NCI-H82 (cell line): Measurements from ENCODE around the gene POM121L2.
"Not testable (repeated sequence)": the region's sequence is repeated elsewhere in the genome, so short reads cannot be mapped to it uniquely, and the experiment has no call there.

Experiments
- DNase-seq: peaks from one replicate; lab custom pipeline; 2025; lab: John Stamatoyannopoulos, UW

POM121L2 gene

DNA sequence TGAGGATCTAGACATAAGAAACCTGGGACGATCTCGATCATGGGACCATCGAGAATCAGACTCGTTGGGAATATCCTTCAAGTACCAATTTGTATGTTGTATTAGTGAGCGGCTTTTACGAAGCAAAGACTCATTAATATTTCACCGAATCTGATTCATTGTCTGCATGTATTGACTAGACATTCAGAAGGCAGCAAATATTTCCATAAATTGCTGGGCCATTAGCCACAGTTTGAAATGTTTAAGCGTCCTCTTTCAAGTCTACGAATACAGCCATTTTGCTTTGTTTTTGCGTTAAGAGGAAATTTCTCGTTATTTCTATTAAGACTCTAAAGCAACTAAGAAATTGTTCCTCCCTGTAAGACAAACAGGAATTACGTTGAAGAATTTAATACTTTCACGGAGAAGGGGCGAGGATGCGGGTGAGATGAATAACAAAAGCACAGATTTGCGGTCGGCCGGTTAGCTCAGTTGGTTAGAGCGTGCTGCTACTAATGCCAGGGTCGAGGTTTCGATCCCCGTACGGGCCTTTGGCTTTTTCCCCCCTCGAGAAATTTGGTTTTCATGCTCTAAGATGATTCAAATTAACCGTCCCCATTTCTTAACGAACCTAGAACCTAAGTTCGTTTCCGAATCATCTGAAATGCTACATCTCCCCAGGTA is 18.5 kb downstream of the POM121L2 start:
- peak; percentile 54 for DNase-seq

DNA sequence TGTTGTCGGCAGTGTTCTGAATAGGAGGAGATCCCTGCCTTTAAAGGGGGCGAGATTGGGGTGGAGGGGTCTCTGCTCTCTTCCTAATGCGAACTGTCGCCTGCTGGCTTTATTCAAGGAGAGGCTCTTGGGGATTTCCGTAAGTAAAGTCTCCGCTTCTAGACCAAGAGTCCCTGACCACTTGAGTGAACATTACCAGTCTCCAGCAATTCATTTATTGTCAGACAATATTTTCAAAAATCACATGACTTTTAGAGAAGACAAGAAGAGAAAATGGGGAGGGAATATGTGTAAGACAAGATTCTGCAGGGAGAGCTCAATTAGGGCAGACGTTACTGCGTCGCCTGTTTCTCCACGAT is 21.2 kb downstream of the POM121L2 start:
- DNase-seq = no peak

DNA sequence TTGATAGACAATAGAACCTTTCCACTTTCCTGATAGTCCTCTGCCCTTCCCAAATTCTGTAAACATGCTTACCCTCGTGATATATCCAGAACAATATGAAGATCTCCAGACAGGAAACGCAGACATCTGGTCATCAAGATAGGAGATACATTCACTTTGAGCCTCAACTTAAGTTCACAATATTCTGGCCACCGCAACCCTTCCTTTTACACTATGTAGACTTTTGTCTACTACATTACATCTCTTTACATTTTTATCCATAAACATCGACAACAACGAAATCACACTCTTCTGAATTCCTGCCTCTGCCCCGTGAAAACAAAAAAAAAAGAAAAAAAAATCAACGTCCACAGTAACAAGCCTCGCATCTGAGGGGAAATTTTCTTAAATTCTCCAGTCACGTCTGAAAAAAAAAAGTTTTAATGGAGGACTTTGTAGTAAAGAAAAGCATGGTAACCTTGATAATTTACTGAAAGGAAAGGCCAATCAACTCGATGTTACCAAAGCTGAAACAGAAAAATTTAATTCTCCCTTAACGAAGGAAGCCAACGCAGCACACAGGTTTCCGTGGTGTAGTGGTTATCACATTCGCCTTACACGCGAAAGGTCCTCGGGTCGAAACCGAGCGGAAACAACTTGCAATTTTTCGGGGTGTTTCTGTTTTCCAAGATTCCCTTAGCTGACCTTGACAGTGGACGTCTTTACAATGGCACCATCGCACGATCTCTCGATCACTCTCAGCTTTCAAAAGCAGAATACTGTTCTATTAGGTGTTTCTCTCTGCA is 21.8 kb downstream of the POM121L2 start:
- peak; percentile 26 for DNase-seq

DNA sequence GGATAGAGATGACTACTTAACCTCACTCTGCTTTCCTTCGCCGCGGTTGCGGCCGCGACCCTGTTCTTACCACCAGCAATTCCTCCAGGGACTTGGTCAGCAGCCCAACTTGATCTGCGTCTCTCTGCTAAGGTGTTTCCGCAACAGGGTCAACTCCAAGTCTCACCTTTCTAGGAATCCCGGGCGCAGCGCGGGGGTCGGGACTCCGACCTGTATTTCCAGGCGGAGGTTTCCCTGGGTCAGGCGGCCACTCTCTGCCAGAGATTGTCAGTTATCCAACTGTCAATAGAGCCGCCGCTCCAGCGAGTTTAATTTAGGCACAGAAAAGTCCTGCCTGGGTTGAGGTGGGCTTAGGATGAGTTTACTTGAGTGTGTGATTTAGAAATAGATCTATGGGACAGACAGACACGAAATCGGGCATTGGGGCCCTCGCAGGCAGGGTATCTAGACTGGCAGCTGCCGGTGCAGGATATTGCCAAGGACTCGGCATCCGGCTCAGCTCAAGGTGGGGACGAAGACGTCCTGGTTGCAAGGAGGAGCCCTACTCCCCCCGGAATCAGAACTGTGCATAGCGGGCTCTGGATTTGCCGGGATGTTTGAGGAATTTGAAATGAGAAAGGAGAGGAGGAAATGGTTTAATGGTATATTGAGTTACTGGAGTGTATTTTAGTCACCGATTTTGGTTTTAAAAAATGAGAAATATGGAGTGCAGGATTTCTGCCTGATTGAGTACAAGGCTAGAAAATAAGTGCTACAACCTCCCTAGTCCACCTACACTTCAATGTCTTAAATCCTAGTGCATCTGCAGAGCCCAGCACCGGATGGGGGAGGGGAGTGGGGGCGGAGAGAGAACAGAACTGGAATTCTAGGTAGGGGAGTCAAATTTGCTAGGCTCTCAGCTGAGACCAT is 23.7 kb downstream of the POM121L2 start:
- no peak for DNase-seq

DNA sequence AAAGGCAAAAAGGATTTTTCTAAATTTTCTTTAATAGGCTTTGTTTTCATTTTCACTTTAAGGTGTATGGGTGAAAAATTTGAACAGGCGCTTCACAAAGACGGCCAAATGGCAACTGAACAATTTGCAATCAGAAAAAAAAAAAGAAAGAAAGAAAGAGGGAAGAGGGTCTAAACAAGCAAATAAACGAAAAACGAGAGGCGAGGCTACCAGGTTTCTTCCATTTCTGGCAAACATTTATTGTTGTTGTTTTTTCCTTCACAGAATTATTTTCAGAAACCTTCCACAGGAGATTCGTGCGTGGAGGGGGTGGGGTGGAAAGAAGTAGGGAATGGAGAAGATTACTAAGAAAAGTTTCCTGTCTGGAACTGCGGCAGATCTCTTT is 24.3 kb downstream of the POM121L2 start:
- DNase-seq = no peak

DNA sequence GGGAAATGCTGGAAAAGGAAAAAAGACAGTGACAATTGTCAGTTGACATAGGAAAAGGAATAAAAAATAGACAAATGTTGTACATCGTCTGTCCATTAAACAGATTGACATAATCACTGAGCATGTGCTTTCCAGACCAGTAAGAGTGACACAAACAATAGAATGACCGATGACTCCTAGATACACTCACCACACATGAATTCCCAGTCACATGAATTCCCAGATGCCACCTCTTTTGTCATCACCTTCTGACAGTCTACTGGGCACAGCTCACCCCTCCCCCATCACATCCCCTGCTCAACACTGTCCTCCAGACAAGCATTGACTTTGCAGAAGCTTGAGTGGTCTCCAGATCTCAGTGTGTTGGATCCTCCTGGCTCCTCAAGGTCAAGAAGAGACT is 25.9 kb downstream of the POM121L2 start:
- no peak for DNase-seq

DNA sequence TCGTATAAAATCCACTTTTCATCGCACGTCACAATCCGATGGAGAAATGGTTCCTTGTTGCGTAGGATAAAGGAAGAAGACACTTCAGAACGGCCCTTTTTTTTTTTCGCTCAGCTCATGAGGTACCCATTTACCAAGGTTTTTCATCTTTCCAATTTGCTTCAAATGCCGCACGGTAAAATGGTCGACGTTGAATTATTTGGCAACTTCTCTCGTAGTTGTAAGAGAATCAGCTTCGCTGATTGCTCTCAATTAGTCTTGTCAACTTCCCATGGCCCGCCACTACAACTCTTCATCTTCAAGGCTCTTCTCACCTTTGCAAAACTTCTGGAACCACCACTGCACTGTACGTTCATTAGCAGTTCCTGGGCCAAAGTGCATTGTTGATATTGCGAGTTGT is 28.8 kb downstream of the POM121L2 start:
- DNase-seq = no peak

DNA sequence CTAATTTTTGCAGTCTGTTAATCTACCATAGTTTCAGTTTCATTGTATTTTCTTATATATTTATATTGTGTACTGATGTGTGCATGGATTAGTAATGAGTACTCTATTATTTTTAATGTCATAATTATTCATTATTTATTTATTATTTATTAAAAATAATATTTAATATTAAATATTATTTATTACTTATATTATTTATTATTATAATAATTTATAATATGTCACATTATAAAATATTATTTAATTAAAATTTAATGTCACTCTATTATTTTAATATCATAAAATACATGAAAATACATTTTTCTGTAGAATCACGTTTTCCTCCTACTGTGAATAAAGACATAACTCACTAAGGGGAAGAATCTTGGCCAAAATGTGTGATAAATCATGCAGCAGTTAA is 30.5 kb downstream of the POM121L2 start:
- no peak for DNase-seq

DNA sequence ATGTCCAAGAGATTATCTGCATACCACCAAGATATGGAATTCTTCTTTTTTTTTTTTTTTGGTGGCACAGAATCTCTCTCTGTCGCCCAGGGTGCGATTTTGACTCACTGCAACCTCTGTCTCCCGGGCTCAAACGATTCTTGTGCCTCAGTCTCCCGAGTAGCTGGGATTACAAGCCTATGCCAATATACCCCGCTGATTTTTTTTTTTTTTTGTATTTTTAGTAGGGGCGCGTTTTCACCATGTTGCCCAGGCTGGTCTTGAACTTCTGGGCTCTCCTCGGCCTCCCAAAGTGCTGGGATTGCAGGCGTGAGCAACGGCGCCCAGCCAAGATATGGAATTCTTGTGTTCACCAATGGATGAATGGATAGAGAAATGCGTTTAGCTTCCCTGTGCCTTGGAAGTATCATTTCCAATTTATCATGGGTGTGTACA is 31.0 kb downstream of the POM121L2 start:
- DNase-seq = no peak

DNA sequence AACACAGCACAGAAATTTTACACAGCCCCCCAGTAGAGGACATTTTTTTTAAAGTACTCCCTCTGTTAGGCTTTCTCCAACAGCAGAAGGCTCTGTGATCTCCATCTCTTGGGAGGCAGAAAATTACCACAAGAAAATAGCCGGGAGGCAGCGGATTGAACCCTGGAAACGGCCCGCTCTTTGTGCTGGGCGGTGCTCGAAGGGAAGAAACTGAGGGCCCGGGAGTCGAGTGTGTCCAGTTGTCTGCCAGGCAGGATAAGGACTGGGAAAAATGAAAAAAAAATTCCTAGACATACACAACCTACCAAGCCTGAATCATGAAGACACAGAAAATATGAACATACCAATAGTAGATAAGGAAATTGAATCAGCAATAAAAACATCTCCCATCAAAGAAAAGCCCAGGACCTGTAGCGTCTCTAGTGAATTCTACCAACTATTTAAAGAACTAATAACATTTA is 31.5 kb downstream of the POM121L2 start:
- DNase-seq = no peak

DNA sequence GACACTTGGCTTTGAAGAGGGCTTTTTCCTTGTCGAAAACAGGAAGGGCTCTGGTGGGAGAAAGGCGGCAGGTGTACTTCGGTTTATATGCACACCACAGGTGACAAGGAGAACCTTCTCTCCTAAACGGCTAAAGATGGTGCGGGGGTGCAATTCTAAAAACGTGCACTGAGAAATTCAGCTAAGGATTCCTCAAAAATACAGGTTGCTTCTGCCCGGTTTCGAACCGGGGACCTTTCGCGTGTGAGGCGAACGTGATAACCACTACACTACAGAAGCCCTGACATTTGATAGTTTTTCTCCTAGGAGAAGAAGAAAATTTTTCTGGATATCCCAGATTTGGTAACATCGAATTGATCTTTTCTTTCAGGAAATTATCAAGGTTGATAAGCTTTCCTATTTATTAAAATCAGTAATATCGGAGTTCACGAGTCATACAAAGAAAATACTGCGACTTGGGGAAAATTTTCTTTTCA is 32.0 kb downstream of the POM121L2 start:
- DNase-seq = peak; percentile 63

DNA sequence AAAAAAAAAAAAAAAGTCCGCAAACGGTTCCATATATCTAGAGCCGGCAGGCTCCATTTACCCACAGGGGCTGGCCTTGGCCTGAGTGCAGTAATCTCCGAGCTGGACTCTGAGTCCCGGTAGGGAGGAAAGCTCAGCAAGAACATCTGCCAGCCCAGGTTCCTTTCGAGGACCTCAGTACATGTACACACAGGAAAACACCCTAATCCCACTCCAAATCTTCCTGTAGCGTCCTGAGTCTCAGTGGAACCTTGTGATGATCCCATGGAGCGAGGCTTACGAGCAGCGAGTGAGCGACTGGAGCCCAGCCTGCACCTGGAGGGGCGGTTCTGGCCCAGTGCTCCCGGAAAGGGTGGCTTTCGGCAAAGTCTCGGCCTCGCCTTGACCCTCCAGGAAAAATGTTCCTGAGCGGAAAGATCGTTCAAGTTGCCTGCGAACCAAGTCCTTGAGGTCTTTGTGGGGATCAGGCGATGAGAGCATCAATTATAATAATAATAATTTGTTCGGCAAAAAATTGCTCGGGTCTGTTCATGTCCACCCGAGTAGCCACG is 32.5 kb downstream of the POM121L2 start:
- peak; percentile 29 for DNase-seq

DNA sequence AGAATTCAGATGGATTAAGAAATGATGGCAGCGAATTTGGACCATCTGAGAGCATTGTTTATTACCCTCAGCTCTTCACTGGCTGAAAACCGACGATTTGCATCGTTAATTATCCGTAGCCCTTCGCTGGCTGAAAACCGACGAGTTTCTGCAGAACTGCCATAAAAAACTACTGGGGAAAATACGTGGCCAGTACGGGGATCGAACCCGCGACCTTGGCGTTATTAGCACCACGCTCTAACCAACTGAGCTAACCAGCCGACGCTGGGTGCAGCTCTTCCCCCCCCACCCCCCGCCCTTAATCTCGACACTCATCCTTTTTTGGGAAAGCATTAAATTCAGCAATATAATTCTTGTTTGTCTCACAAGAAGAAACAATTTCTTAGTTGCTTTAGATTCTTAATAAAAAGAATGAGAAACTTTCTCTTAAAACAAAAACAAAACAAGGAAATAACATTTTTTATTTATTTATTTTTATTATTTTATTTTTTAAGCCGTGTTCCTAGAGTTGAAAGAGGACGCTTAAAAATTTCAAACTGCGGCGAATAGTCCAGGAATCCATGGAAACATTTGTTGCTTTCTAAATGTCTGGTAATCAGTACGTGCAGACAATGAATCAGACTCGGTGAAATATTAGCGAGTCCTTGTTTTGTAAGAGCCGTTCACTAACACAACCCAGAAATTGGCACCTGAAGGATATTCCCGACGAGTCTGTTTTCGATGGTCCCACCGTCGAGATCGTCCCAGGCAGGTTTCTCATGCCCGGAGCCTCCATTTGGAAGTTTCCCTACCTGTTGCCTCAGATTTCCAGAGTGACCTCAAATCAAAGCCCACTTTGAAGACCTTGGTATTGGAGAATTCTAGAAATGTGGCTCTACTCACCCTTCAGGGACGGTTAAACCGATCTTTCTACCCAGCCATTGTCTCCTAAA is 36.8 kb downstream of the POM121L2 start:
- DNase-seq = peak; percentile 17

DNA sequence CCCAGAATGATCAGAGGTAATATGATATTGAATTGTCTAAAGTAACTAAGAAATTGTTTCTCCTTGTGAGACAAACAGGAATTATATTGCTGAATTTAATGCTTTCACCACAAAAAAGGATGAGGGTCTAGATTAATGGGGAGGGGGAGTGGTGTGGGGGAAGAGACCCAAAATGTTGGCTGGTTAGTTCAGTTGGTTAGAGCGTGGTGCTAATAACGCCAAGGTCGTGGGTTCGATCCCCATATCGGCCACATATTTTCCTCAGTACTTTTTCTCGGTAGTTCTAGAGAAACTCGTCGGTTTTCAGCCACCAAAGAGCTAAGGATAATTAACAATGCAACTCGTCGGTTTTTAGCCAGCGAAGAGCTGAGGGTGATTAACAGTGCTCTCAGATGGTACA is 38.3 kb downstream of the POM121L2 start:
- DNase-seq = no peak

DNA sequence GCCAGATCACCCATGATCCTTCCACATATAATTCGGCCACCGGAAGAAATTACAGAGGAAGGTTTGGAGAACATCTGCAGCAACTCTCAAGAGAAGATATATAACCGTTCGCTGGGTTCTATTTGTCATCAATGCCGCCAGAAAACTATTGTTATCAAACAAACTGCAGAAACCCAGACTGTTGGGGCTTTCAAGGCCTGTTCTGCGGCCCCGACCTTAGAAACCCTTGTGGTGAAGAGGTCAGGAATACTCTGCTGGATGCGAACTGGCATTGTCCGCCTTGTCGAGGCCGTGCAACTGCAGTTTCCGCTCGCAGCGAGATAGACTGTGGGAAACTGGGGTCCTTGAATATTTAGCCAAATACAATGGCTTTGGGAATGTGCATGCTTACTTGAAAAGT is 43.3 kb downstream of the POM121L2 start:
- DNase-seq = no peak

DNA sequence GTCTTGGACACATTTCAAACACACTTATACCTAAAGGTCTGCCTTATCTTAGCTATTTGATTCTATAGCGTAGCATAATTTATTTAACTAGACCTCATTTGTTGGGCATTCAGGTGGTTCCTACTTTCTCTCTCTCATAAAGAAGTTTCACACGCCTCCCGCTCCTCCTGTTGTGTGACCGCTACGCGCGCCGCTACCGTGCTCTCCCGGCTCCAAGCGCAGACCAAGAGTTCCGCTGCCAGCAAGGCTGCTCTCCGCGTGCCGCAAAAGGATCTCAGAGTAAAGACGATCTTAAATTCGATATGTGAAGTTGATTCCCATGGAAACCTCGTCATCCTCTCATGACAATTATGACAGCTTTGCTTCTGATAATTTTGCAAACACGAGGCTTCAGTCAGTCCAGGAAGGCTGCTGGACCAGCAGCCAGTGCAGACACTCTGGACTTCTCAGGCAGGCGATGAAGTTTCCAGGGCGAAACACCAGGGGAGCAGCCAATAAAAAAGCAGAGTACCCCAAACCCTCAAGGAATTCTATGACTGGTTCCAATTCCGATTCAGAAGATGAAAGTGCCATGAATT is 44.1 kb downstream of the POM121L2 start:
- DNase-seq = peak; percentile 16

DNA sequence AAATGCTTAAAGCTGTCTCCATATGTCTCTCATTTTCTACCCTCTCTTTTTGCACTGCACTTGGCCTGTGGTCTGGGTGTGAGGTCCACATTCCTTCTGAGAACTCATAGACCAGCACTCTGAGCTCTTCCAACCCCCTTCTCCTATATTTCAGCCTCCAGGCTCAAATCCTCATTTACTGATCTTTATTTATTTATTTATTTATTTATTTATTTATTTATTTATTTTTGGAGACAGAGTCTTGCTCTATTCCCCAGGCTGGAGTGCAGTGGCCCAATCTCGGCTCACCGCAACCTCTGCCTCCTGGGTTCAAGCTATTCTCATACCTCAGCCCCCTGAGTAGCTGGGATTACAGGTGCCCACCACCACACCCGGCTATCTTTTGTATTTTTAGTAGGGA is 45.1 kb downstream of the POM121L2 start:
- DNase-seq = not testable (repeated sequence)

DNA sequence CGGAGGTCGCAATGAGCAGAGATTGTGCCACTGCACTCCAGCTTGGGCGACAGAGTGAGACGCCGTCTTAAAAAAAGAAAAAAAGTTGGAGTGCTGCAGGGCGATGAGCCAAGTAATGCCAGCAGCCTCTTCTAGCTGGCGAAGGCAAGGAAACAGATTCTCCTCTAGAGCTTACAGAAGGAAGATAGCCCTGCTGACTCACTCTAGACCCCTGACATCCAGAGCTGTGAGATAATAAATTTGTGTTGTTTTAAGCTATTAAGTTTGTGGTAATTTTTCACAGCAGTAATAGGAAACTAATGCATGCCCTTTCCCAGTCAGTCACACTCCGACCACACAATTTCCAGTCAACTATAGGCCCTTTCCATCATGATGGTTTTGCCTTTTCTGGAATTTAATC is 48.2 kb downstream of the POM121L2 start:
- DNase-seq = no peak

DNA sequence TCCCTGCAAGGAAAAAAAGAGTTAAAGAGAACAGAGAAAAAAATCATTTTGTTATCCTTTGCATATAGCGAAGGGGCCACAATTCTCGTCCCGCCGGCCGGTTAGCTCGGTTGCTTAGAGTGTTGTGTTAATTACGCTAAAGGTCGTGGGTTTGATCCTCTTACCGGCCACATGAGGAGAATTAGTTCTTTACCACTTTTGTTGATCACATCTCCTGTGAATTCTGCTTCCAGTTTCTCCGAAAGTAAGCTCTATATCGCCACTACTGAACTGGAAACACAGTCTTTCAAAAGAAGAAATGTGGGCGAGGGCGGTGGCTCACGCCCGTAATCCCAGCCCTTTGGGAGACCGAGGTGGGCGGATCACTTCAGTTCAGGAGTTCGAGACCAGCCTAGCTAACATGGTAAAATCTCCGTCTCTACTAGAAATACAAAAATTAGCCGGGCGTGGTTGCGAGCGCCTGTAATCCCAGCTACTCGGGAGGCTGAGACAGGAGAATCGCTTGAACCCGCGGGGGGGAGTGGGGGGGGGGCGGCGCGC is 51.2 kb downstream of the POM121L2 start:
- no peak for DNase-seq

DNA sequence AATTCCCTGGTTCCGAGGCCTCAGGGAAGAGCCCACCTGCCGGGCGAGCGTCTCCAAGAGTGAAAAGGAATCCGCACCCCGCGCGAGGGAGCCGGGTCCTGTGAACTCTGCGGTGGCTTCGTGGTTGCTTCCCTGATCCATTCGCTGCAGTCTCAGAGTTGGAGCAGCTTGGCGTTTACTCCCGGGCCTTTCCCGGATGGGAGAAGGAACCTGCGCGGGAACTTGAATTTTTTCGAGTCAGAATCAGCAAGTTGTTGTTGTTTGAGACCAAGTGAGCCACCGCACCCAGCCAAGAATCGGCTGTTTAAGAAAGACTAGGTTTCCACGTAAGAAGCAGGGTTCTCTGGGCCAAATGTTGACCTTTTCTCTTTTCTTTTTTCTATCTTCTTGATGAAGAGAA is 51.7 kb downstream of the POM121L2 start:
- peak; percentile 19 for DNase-seq
